GM12874 (cell line): ENCODE measurements around the gene ANXA4.

Experiments
- TF ChIP-seq, protein P1 (sequence below): IDR thresholded peaks from 2 replicates; pipeline ENCODE4 v1.5.1; 2011; ENCODE audit warnings: low read depth, mild to moderate bottlenecking, control low read depth, low read length, moderate library complexity; ENCODE audit not compliant: insufficient read depth

Gene ANXA4

DNA sequence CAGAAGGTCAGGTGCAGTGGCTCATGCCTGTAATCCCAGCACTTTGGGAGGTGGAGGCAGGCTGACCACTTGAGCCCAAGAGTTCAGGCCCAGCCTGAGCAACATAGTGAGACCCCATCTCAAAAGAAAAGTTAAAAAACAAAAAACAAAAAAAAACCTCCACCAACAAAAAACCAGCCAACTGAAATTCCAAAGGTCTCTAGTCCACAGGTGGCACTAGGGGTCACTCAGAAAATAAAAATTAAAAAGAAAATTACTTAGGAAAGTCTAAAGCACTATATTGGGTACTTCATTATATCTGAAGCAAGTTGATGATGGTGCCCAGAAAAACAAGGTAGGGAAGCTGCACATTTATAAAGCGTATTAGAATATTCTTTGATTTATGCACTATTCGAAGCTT, 26.9 kb downstream of the ANXA4 start:
- TF ChIP-seq, protein P1, sequence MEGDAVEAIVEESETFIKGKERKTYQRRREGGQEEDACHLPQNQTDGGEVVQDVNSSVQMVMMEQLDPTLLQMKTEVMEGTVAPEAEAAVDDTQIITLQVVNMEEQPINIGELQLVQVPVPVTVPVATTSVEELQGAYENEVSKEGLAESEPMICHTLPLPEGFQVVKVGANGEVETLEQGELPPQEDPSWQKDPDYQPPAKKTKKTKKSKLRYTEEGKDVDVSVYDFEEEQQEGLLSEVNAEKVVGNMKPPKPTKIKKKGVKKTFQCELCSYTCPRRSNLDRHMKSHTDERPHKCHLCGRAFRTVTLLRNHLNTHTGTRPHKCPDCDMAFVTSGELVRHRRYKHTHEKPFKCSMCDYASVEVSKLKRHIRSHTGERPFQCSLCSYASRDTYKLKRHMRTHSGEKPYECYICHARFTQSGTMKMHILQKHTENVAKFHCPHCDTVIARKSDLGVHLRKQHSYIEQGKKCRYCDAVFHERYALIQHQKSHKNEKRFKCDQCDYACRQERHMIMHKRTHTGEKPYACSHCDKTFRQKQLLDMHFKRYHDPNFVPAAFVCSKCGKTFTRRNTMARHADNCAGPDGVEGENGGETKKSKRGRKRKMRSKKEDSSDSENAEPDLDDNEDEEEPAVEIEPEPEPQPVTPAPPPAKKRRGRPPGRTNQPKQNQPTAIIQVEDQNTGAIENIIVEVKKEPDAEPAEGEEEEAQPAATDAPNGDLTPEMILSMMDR: no peak

DNA sequence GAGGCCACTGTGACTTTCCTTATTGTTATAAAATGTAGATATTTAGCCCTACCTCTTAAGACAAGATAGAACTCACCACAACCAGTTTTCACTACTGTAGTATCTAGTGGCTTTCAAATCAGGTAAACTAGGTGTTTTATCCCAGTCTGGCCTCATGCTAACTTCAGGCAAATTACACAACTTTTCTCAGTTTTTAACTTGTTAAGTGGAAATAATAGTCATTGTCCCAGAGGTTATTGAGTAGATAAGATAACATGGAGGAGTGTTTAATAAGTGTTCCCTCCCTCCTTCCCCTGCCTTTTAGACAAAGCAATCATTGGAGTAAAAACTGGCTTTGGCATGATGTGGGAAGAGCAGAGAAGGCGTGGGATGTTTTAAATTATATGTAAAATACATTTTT, 27.3 kb downstream of the ANXA4 start:
- TF ChIP-seq, protein P1: no peak

DNA sequence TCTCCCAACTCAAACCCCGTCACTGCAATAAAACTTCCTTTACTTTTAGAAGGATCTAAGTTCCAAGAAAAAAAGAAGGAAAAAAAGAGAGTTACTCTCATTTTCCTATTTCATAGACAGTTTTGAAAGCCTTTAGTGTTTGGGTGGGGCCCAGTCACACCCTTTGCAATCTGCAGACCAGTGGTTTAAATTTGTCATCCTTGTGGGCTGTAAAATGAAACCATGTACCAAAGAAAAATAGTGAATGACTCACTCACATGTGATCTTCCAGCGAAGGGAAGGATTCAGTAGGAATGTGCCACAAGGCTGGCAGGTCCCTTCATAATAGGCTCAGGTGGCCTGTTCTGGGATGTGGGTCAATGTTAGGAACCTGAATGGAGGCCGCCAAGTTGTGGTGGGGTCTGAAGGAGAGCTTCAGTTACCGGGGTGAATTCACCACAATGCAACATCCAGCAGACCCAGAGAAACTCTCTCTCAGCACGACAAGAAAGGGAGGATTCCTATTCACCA, 28.3 kb downstream of the ANXA4 start:
- TF ChIP-seq, protein P1: no peak

DNA sequence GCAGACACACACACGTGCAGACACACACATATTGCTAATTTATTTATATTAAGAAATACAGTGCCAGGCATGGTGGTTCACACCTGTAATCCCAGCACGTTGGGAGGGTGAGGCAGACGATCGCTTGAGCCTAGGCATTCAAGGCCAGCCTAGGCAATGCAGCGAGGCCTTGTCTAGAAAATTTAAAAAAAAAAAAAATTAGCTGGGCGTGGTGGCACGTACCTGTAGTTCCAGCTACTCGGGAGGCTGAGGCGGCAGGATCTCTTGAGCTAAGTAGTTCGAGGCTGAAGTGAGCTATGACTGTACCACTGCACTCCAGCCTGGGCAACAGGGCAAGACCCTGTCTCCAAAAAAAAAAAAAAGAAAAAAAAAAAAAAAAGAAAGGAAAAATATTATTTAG, 28.8 kb downstream of the ANXA4 start:
- TF ChIP-seq, protein P1: no peak

DNA sequence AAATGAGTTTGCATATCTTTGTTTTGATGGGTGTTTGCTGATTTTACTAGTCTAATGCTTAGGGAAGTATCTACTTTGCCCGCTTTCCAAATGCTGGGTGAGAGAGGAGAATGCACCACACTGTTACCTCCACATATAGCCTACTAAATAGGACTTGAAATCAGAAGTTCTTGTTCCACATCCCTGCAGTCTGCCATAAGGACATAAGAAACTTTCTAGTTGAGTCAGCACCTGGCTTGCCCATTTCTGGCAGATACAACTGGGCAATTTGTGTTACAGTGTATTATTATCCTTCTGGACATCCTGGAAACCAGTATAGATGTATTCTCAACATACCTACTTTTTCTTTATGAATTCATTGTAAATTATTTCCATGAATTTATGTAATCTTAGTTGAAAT, 29.5 kb downstream of the ANXA4 start:
- TF ChIP-seq, protein P1: no peak

DNA sequence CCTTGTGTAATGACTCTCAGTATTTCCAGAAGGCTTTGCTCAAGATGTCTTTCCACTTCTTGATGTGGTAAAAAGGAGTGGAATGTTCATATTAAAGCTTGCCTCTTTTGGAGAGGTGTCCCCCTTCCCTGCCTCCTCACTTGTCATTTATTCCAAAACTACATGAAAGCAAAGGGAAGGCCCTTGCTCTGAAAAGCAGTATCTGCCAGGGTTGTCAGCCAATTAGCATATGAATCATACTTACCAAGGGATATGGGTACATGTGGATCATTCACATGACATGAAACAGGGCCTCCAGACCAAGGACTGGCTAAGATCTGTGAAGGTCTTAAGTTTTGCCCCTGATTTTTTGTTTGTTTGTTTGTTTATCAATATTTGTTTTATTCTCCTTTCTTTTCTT, 31.3 kb downstream of the ANXA4 start:
- TF ChIP-seq, protein P1: no peak

DNA sequence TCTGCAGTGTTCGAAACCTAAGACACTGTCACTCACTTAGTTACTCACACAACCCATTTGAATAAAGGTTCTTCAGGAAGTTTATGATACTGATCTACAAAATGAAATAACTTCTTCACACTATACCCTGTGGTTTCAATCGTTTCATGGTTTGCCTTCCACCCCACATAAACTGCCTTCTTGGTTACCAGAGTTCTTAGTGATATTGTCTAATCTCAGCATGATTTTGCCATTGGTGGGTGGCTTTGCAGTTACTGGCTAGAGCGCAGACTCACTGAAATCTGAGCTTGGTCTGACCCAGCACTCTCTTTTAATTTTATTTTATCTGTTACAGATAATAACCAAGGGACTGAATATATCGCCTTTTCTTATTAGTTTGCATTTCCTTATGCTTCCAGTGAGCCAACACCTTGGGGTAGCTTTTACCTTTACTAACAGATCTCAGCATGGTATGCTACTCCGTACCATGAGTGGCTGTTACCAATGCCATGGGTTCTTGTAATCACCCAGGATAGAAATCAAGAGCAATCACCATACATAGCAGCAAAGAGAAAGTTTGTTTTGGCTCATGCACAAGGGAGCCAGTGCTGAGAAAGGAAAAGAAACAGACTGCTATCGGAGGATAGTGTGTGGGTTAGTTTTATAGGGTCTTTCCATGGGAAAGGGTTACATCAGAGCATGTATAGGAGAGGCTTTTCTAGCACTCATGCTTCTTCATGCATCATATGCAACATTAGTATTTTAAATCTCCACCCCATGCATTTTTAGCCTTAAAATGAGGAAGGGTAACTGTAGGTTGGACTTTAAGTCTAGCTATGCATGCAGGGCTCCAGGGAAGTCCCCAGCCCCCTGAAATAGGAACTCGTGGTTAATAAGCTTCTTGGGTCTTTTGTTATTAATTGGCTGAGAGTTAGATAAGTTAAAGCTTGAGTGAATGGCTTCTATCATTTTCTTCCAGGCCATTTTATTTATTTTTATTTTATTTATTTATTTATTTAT, 33.3 kb downstream of the ANXA4 start:
- TF ChIP-seq, protein P1: no peak
